ENCODE measurements around the gene DXO.
"Not testable (repeated sequence)": the region's sequence is repeated elsewhere in the genome, so short reads cannot be mapped to it uniquely, and the experiment has no call there.

The DXO gene

GRCh38 chr6:31945154-31945506 lies 26.8 kb downstream of the DXO start:
- DNase-seq (ENCODE audit: low read depth), result no peak
- TF ChIP-seq, protein P1, sequence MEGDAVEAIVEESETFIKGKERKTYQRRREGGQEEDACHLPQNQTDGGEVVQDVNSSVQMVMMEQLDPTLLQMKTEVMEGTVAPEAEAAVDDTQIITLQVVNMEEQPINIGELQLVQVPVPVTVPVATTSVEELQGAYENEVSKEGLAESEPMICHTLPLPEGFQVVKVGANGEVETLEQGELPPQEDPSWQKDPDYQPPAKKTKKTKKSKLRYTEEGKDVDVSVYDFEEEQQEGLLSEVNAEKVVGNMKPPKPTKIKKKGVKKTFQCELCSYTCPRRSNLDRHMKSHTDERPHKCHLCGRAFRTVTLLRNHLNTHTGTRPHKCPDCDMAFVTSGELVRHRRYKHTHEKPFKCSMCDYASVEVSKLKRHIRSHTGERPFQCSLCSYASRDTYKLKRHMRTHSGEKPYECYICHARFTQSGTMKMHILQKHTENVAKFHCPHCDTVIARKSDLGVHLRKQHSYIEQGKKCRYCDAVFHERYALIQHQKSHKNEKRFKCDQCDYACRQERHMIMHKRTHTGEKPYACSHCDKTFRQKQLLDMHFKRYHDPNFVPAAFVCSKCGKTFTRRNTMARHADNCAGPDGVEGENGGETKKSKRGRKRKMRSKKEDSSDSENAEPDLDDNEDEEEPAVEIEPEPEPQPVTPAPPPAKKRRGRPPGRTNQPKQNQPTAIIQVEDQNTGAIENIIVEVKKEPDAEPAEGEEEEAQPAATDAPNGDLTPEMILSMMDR (IDR thresholded peaks at IDR 0.05; ENCODE audit: control insufficient read depth, extremely low read depth, insufficient read depth), result no peak
- H3K4me3 ChIP-seq (ENCODE audit: low read depth, low read length), result no peak overlapping the region

GRCh38 chr6:31943742-31944141 lies 28.2 kb downstream of the DXO start:
- no peak overlapping the region for H3K4me3 ChIP-seq (ENCODE audit: low read depth, low read length)
- no peak for DNase-seq (ENCODE audit: low read depth)
- TF ChIP-seq, protein P1 (IDR thresholded peaks at IDR 0.05; ENCODE audit: control insufficient read depth, extremely low read depth, insufficient read depth), result no peak

DNA sequence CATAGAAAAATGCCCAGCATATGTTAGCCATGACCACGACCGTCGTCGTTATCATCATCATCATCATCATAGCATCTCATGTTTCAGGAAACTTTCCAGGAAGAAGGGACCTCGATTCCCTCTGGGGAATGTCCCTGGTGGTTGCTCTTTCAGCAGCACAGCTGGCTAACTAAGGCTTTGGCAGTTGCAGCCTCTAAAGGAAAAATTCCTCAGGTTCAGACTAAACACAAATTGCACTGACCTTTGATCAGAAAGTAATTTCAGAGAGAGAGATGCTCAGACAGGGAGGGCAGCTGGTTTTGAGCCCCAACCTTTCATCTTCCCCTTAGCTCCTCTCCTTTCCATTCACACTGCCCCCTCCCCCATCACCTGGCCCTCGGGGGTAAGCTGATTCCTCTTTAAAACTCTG lies 31.7 kb downstream of the DXO start:
- no peak overlapping the region for H3K4me3 ChIP-seq (ENCODE audit: low read depth, low read length)
- TF ChIP-seq, protein P1 (IDR thresholded peaks at IDR 0.05; ENCODE audit: control insufficient read depth, extremely low read depth, insufficient read depth), result no peak
- DNase-seq (ENCODE audit: low read depth), result no peak

DNA sequence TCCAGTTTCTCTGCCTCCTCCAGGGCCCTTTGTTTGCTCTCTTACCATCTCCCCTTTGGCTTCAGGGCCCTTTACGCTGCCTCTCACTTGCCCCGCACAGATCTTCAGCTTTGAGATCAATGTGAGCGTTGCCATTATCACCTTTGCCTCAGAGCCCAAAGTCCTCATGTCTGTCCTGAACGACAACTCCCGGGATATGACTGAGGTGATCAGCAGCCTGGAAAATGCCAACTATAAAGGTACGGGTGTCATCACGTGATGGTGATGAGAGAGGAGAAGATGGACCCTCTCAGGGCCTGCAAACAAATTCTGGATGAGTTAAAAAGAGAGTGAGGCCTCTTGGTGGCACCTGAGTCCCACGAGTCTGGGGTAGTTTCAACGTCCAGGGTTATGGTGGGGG lies 36.1 kb downstream of the DXO start:
- no peak overlapping the region for H3K4me3 ChIP-seq (ENCODE audit: low read depth, low read length)
- TF ChIP-seq, protein P1 (IDR thresholded peaks at IDR 0.05; ENCODE audit: control insufficient read depth, extremely low read depth, insufficient read depth), result no peak
- DNase-seq (ENCODE audit: low read depth), result no peak

DNA sequence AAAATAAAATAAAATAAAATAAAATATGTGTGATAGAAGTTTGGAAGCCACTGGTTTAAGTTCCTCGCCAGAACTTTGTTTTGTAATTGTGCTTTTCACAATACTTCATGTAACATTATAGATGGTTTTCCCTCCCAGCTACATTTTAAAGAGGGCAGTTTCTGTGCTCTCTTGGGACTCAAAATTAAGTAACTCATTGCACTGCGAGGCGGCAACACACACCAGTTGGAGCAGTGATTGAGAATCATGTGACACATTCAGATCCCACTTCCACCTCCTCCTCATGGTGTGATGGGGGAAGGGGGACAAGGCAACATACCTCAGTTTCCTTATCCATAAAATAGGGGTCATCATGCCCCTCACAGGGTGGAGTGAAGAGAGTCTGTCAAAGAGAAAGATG lies 36.9 kb downstream of the DXO start:
- no peak for DNase-seq (ENCODE audit: low read depth)
- H3K4me3 ChIP-seq (ENCODE audit: low read depth, low read length), result no peak overlapping the region
- TF ChIP-seq, protein P1 (IDR thresholded peaks at IDR 0.05; ENCODE audit: control insufficient read depth, extremely low read depth, insufficient read depth), result no peak

DNA sequence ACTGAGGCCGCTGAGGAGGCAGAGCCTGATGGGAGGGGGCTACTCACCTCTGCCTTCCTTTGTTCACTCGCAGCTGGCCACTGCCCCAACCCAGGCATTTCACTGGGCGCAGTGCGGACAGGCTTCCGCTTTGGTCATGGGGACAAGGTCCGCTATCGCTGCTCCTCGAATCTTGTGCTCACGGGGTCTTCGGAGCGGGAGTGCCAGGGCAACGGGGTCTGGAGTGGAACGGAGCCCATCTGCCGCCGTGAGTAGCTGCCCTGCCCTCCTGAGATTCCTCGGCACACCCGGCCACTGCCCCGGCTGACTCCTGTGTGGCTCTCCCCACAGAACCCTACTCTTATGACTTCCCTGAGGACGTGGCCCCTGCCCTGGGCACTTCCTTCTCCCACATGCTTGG lies 38.4 kb downstream of the DXO start:
- no peak for DNase-seq (ENCODE audit: low read depth)
- H3K4me3 ChIP-seq (ENCODE audit: low read depth, low read length), result no peak overlapping the region
- TF ChIP-seq, protein P1 (IDR thresholded peaks at IDR 0.05; ENCODE audit: control insufficient read depth, extremely low read depth, insufficient read depth), result no peak

DNA sequence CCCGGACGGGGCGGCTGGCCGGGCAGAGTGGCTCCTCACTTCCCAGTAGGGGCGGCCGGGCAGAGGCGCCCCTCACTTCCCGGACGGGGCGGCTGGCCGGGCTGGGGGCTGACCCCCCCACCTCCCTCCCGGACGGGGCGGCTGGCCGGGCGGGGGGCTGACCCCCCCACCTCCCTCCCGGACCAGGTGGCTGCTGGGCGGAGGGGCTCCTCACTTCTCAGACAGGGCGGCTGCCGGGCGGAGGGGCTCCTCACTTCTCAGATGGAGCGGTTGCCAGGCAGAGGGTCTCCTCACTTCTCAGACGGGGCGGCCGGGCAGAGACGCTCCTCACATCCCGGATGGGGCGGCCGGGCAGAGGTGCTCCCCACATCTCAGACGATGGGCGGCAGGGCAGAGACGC lies 39.8 kb downstream of the DXO start:
- not testable (repeated sequence) for H3K4me3 ChIP-seq (ENCODE audit: low read depth, low read length); DNase-seq (ENCODE audit: low read depth)

- no peak for DNase-seq (ENCODE audit: low read depth)
- TF ChIP-seq, protein P1 (IDR thresholded peaks at IDR 0.05; ENCODE audit: control insufficient read depth, extremely low read depth, insufficient read depth), result no peak
Measured at GRCh38 chr6:31930962-31931361, 41.0 kb downstream of the DXO start.

More at GRCh38 chr6:31930962-31931361, 41.0 kb downstream of the DXO start:
- H3K4me3 ChIP-seq (ENCODE audit: low read depth, low read length), result no peak overlapping the region
